ENCODE data around the gene BCAM.
"Not testable (repeated sequence)": the region's sequence is repeated elsewhere in the genome, so short reads cannot be mapped to it uniquely, and the experiment has no call there.

Gene BCAM

DNA sequence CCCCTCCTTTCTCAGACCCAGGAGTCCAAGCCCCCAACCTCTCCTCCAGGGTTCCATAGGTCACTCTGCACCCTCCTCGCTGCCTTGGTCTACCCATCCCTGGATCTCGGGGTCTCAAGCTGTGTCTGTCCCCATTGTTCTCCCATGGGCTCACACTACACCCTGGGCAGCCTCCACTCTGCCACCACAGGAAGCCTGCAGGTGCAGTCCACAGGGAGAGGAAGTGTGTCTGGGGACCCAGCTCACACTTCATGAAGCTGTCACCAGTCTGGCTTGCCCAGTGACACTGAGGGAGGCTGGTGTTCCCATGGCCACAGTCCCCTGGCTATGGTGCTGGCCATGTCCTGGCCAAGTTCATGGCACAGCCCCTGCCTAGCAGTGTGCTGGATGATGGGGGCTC, 42.5 kb downstream of the BCAM start:
- DNase-seq = no peak

DNA sequence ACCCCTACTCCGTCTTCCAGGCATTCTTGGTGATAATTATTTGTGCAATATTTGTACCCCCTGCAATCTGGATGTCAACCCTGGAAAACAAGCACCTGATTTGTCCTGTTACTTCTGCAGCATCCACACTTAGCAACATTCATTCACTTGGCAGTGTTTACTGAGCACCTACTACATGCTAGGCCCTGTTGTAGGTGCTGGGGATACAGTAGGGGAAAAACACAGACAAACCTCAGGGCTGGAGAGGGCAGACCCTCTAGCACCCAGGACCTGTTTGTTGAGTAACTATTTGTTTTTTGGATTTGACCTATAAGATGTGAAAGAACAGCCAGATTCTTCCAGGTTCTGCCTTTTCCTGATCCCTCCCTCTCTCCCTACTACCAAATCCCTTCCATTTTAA, 46.7 kb downstream of the BCAM start:
- no peak for DNase-seq

DNA sequence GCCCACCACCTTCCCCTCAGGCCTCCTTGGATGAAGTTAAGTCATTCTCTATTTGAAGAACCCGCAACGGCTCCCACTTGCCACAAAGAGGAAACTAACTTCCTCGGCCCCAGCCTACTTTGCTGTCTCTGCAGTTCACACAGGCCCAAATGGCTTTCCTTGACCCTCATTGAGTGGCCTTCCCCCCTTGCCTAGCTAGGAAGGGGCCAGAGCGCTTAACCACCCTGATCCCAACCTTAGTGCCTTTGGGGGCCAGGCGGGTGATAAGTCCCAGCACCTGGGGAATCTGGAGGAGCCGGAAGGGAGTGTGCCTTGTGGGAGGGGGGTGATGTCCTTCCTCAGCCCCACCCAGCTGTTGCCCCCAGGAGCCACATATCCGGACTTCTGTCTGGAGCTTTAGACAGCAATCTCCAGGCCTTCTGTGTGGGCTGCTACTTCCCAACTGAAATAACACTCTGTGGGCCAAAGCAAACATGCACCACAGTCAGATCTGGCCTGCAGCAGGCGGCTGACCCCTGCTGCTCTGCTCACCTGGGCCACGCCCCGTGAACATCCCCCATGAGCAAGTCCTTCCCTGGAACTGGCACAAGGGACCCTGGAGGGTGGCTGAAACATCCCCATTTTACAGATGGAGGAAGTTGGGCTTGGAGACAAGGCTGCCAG, 47.6 kb downstream of the BCAM start:
- no peak for DNase-seq

DNA sequence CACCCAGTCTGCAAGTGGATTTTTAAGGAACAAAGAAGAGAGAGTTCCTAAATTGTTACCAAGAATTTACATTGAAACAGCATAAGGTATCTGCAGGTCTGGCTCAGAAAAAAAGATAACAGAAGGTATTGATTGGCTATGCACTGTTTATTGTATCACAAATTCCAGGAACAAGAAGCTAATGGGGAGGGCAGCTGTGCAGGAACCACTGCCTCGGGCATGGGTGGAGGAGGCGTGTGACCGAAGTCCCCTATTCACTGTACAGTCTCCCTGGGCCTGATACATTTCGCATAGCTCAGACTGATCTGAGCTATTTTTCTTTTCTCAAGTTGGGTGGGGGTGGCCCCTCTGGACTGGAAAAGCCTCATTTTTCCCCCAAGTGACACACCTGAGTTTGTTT, 48.9 kb downstream of the BCAM start:
- DNase-seq = no peak

DNA sequence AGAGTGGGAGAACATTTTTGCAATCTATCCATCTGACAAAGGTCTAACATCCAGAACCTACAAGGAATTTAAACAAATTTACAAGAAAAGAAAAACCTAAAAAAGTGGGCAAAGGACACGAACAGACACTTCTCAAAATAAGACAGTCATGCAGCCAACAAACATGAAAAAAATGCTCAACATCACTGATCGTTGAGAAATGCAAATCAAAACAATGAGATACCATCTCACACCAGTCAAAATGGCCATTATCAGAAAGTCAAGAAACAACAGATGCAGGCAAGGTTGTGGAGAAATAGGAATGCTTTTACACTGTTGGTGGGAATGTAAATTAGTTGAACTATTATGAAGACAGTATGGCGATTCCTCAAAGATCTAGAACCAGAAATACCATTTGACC, 52.7 kb downstream of the BCAM start:
- not testable (repeated sequence) for DNase-seq

DNA sequence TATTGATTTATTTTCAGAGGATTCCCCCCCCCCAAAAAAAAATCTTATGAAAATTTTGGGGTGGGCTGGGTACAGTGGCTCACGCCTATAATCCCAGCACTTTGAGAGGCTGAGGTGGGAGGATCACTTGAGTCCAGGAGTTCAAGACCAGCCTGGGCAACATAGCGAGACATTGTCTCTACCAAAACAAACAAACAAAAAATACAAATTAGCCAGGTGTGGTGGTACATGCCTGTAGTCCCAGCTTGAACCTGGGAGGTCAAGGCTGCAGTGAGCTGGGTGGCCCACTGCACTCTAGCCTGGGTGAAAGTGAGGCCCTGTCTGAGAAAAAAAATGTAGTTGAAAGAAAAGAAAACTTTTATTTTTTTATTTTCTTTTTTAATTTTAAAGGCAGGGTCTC, 55.1 kb downstream of the BCAM start:
- DNase-seq = no peak

DNA sequence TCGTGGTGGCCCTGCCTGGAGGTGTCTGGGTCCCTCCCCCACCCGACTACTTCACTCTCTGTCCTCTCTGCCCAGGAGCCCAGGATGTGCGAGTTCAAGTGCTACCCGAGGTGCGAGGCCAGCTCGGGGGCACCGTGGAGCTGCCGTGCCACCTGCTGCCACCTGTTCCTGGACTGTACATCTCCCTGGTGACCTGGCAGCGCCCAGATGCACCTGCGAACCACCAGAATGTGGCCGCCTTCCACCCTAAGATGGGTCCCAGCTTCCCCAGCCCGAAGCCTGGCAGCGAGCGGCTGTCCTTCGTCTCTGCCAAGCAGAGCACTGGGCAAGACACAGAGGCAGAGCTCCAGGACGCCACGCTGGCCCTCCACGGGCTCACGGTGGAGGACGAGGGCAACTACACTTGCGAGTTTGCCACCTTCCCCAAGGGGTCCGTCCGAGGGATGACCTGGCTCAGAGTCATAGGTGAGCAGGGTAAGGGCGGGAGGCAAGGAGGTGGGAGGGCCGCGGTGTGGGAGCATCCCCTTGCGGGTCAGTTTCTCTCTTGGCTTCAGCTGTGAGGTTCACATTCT, 56.4 kb downstream of the BCAM start:
- no peak for DNase-seq

DNA sequence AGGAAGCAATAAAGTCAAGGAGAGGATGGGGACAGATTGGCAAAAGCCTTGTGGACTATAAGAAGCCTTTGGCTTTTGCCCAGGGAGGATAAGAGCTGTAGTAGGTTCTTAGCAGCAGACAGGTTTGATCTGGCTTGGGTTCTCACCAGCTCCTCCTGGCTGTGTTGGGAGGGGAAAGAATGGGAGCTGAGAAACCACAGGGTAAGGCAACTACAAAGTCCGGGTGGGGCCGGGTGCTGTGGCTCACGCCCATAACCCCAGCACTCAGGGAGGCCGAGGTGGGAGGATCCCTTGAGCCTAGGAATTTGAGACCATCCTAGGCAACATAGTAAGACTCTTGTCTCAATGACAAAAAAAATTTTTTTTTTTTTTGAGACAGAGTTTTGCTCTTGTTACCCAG, 57.8 kb downstream of the BCAM start:
- no peak for DNase-seq

DNA sequence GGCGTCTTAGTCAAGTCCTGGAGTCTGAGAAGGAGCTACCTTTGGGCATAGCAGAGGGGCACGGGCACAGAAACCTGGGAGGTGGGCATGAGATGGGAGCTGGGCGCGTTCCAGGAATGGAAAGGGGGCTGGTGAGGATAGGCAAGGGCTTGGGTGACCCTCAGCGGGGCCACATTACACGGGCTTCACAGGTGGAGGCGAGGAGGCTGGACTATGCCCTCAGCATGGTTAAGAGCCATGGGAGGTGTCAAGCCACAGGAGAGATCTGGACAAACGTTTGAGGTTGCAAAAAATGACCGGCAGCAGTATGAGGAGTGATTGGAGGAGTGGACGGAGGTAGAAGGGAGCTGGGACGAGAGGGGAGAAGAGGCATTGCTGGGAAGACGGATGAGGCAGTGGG, 58.7 kb downstream of the BCAM start:
- no peak for DNase-seq

DNA sequence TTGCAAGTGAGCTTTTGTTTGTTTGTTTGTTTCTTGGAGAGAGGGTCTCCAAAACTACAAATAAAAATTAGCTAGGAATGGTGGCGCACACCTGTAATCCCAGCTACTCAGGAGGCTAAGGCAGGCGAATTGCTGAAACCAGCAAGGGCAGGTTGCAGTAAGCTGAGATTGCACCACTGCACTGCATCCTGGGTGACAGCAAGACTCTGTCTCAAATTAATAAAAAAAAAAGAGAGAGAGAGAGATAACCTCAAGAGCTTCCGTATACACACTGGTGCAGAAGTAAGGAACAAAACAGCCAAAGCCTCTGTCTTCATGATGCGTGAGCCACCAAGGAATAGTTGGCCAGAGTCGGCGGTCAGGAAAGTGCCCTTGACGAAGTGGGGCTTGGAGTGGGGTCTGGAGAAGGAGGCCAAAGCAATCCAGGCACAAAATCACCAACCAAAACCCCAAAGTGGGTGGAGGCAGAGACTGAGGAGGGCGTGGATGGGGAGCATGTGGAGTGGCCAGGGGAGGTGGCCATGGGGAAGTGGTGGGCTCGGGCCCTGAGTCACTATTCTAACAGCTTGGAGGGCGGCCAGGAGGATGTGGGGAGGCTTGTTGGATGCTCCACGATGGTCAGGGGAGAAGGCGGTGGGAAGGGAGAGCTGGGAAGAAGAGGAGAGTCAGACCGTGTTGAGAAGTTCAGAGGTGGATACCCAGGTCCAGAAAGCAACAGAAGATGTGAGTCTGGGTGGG, 61.0 kb downstream of the BCAM start:
- no peak for DNase-seq
